Right lobe of liver (tissue), 6 donors: Measurements from ENCODE around the gene EDEM2. TPM values are rescaled to one million over a fixed set of nuclear protein-coding genes. Genes with fewer than 3 reads are reported as not detected.

Experiments used
- ATAC-seq, 4 donors: fragments of 200-7000 bp; cut with Tn5 transposase; one replicate each; pipeline ENCODE4 v1.9.1; 2020; ENCODE audit warnings: mild to moderate bottlenecking in 4 of 4, moderate library complexity in 4 of 4
- DNase-seq, 3 donors: peaks; one replicate each; pipeline ENCODE4 v3.0.0-alpha.2; 2020
- H3K27ac ChIP-seq, 3 donors: fragments of 200-600 bp; one replicate each; pipeline ENCODE4 v1.8.0; 2022
- H3K27me3 ChIP-seq, 2 donors: fragments of 200-600 bp; one replicate each; pipeline ENCODE4 v1.8.0; 2022
- H3K36me3 ChIP-seq, 4 donors: fragments of 200-600 bp; sonication (generic) in 1 of 4; one replicate each; pipeline versions ENCODE4 v1.5.1 to v1.8.0; 2017 to 2022; ENCODE audit warnings: control low read depth in 1 of 4
- H3K4me1 ChIP-seq, 4 donors: fragments of 200-600 bp; sonication (generic) in 1 of 4; one replicate each; pipeline versions ENCODE4 v1.5.1 to v1.8.0; 2017 to 2022; ENCODE audit warnings: control low read depth in 1 of 4
- H3K4me3 ChIP-seq, 3 donors: fragments of 200-600 bp; one replicate each; pipeline ENCODE4 v1.8.0; 2022
- H3K9me3 ChIP-seq, 4 donors: fragments of 200-600 bp; sonication (generic) in 1 of 4; one replicate each; pipeline versions ENCODE4 v1.5.1 to v1.8.0; 2017 to 2022; ENCODE audit warnings: control low read depth in 1 of 4
- POLR2A ChIP-seq: fragments of 450-650 bp; IDR thresholded peaks from one replicate; pipeline ENCODE4 v1.6.1; 2017; ENCODE audit warnings: antibody characterized with exemption, mild to moderate bottlenecking
- WGBS: methylation state at CpG from one replicate; pipeline ENCODE4 v1.1.6; 2018; ENCODE audit warnings: low coverage, low lambda C conversion rate; ENCODE audit not compliant: insufficient coverage; ENCODE audit errors: missing lambda C conversion rate; 5-methylcytosine and 5-hydroxymethylcytosine counted together
- intact Hi-C, 2 donors: fragments of 100-400 bp; cut with DNase I; formaldehyde crosslinking; loops; one replicate each; pipeline versions ENCODE4 v1.11.2 to v1.14.1; 2022
- total RNA-seq, 6 experiments: library from RNA; depleted of rRNA in 2 of 6; stranded (reverse); fragments of >200 nt in 2 of 6; fragmentation: NEBNext Ultra II Directional in 3 of 6; extraction: Animal tissue kit (Norgen Biotek cat#: 25700) in 3 of 6; gene quantifications; one replicate each; pipeline versions ENCODE4 v1.1.0 to v1.2.4, GENCODE V29; 2016 to 2023
- TF ChIP-seq, protein P1 (sequence below), 4 donors: fragments of 200-600 bp in 3 of 4; fragments of 450-650 bp in 1 of 4; IDR thresholded peaks; one replicate each; pipeline versions ENCODE4 v1.5.1 to v1.8.0; 2016 to 2022; ENCODE audit warnings: antibody characterized with exemption in 4 of 4, mild to moderate bottlenecking in 2 of 4
- donor health status: DM: no; HTN: yes; CAD: no.
- donor health status: DM: no; HTN: no; CAD: no.
- donor health status: DM: no; HTN: no; CAD: no.
- donor health status: DM: no; HTN: yes; CAD: no.
- donor health status: DM: no; HTN: yes; CAD: no.

Gene EDEM2
- total RNA-seq, 6 experiments from 2014 or later = 20.1 to 28.0 (median 23.9) TPM

DNA sequence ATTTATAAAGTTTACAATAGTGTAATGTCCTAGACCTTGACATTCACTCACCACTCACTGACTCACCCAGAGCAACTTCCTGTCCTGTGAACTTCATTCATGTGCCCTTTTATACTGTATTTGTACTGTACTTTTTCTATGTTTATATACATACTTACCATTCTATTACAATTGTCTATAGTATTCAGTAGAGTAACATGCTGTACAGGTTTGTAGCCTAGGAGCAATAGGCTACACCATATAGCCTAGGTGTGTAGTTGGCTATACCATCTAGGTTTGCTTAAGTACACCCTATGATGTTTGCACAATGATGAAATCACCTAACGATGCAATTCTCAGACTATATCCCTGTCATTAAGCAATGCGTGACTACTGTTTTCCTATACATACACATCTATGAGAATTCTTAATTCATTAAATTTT is 17.5 kb downstream of the EDEM2 start:
- intact Hi-C loops = no loop called here
- WGBS = 64% methylated on average over 2 of the region's 2 CpGs
- Histone ChIP-seq H3K4me1 (peaks cover 0 to 6% (median 0%) of the 10 kb centered on the region in 4 donors), H3K9me3 (no peaks in the 10 kb centered on the region), H3K27me3 (no peaks in the 10 kb centered on the region), H3K36me3 (peaks cover 0 to 74% (median 36%) of the 10 kb centered on the region in 4 donors), H3K27ac (no peak overlapping the region), H3K4me3 (no peak overlapping the region)
- DNase-seq (no peak), ATAC-seq (peak in 2 of 4 donors; percentile 37 to 67)
- TF ChIP-seq, protein P1, sequence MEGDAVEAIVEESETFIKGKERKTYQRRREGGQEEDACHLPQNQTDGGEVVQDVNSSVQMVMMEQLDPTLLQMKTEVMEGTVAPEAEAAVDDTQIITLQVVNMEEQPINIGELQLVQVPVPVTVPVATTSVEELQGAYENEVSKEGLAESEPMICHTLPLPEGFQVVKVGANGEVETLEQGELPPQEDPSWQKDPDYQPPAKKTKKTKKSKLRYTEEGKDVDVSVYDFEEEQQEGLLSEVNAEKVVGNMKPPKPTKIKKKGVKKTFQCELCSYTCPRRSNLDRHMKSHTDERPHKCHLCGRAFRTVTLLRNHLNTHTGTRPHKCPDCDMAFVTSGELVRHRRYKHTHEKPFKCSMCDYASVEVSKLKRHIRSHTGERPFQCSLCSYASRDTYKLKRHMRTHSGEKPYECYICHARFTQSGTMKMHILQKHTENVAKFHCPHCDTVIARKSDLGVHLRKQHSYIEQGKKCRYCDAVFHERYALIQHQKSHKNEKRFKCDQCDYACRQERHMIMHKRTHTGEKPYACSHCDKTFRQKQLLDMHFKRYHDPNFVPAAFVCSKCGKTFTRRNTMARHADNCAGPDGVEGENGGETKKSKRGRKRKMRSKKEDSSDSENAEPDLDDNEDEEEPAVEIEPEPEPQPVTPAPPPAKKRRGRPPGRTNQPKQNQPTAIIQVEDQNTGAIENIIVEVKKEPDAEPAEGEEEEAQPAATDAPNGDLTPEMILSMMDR (IDR thresholded peaks at IDR 0.05) = no peak
- TF ChIP-seq POLR2A = no peak

DNA sequence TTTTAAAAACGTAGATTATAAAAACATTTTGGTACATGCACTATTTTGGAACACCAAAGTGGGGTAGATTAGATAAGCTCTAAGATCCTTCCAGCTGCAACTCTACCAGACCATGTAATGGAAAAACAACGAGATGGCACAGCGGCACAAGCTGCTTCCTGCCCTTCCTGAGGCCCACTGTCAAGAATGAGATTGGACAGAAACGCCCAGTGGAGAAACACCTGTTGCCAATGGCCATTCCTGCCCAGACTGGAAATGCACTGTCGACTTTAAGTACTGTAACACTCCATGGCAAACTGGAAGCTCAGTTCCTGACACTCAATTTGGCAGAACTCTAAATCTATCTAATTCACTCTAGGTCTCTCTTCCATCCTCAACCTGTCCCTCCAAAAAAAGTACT is 21.4 kb downstream of the EDEM2 start:
- ATAC-seq (no peak), DNase-seq (no peak)
- intact Hi-C loops = no loop called here
- Histone ChIP-seq H3K4me3 (no peak overlapping the region), H3K36me3 (peaks cover 7 to 78% (median 43%) of the 10 kb centered on the region in 4 donors), H3K4me1 (no peaks in the 10 kb centered on the region), H3K9me3 (no peaks in the 10 kb centered on the region), H3K27ac (no peak overlapping the region), H3K27me3 (no peaks in the 10 kb centered on the region)
- TF ChIP-seq, protein P1 (IDR thresholded peaks at IDR 0.05) = no peak
- no peak for TF ChIP-seq POLR2A
- 77% methylated on average over 3 of the region's 5 CpGs for WGBS

DNA sequence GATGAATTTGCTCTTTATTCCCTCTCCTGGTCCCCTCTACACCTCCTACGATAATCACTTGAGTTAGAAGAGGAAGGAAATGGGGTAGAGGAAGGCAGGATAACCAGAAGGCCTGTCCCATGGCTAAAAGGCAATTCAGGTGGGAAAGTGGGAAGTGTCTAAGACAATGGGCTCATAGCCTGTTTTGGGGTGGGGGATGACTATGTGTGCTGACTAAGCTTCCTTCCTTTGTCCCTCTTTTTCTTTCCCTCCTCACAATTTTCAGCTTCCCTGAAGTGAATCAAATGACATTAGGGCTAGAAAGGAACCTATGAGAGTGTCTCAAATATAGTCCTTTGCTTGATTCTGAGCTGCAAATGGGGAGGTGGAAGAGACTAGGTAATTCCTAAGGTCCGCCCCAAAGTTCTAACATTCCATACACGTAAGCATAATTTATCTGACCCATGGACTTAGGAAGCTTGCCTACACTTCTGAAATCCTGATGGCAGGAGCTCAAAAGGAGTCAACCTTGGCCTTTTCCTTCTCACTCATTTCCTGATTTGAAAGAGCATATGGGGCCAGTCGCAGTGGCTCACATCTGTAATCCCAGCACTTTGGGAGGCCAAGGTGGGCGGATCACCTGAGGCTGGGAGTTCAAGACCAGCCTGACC is 24.3 kb downstream of the EDEM2 start:
- H3K4me3 ChIP-seq = no peak overlapping the region
- no peaks in the 10 kb centered on the region for H3K9me3 ChIP-seq
- H3K27me3 ChIP-seq = no peaks in the 10 kb centered on the region
- peaks cover 7 to 87% (median 45%) of the 10 kb centered on the region in 4 donors for H3K36me3 ChIP-seq
- TF ChIP-seq, protein P1 (IDR thresholded peaks at IDR 0.05) = no peak
- no peak for TF ChIP-seq POLR2A
- 82% methylated on average over 3 of the region's 5 CpGs for WGBS
- intact Hi-C loops = no loop called here
- DNase-seq (no peak), ATAC-seq (no peak)
- H3K27ac ChIP-seq = no peak overlapping the region
- H3K4me1 ChIP-seq = peaks cover 0 to 3% (median 0%) of the 10 kb centered on the region in 4 donors

DNA sequence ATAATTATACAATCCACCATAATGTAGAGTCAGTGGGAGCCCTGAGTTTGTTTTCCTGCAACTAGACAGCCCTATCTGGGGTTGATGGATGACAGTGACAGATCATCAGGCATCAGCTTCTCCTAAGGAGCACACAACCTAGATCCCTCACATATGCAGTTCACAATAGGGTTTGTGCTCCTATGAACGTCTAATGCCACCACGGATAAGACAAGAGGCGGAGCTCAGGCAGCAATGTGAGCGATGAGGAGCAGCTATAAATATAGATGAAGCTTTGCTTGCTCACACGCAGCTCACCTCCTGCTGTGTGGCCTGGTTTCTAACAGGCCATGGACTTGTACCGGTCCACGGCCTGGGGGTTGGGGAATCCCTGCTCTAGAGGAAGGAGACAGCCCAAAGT is 25.9 kb downstream of the EDEM2 start:
- peaks cover 0 to 3% (median 0%) of the 10 kb centered on the region in 4 donors for H3K4me1 ChIP-seq
- 73% methylated on average over 3 of the region's 7 CpGs for WGBS
- H3K36me3 ChIP-seq = peaks cover 7 to 83% (median 39%) of the 10 kb centered on the region in 4 donors
- intact Hi-C loops = no loop called here
- H3K4me3 ChIP-seq = no peak overlapping the region
- no peaks in the 10 kb centered on the region for H3K9me3 ChIP-seq
- H3K27ac ChIP-seq = no peak overlapping the region
- TF ChIP-seq, protein P1 (IDR thresholded peaks at IDR 0.05) = no peak
- TF ChIP-seq POLR2A = no peak
- DNase-seq (no peak), ATAC-seq (no peak)
- H3K27me3 ChIP-seq = no peaks in the 10 kb centered on the region
